HepG2 (cell line): Measurements from ENCODE around the gene CALD1.

Experiments
- CEBPB ChIP-seq: IDR thresholded peaks from 2 replicates; pipeline ENCODE4 v1.6.1; 2011; ENCODE audit warnings: low read depth, low read length, improper control_type of control experiment, borderline replicate concordance
- EZH2 ChIP-seq: conservative IDR thresholded peaks from 2 replicates; pipeline ENCODE4 v1.6.1; 2012; ENCODE audit warnings: mild to moderate bottlenecking, low read depth, low read length, moderate library complexity
- FLYWCH1 ChIP-seq: sonication (generic); formaldehyde crosslinking; IDR thresholded peaks from 2 replicates; pipeline ENCODE4 v1.8.1; 2023; ENCODE audit warnings: mild to moderate bottlenecking, missing genetic modification reagents
- GTF2F1 ChIP-seq: fragments of 150-350 bp; IDR thresholded peaks from 2 replicates; pipeline ENCODE4 v1.6.1; 2014; ENCODE audit warnings: low read length
- KDM5A ChIP-seq: fragments of 200-600 bp; sonication (generic); IDR thresholded peaks from 2 replicates; pipeline ENCODE4 v1.7.0; 2018; ENCODE audit warnings: antibody characterized with exemption, mild to moderate bottlenecking, low read length, borderline replicate concordance
- MEIS2 ChIP-seq: sonication (generic); formaldehyde crosslinking; IDR thresholded peaks from 2 replicates; pipeline ENCODE4 v1.9.0; 2021; ENCODE audit warnings: mild to moderate bottlenecking, missing genetic modification reagents
- POLR2AphosphoS5 ChIP-seq: IDR thresholded peaks from 2 replicates; pipeline ENCODE4 v1.6.1; 2012; ENCODE audit warnings: low read depth, low read length
- RFX5 ChIP-seq: IDR thresholded peaks from 2 replicates; pipeline ENCODE4 v1.6.1; 2011; ENCODE audit warnings: low read depth, low read length, improper control_type of control experiment
- ZMYM3 ChIP-seq: sonication (generic); formaldehyde crosslinking; IDR thresholded peaks from 2 replicates; pipeline ENCODE4 v1.5.1; 2020; ENCODE audit warnings: mild to moderate bottlenecking, missing genetic modification reagents
- ZNF12 ChIP-seq: sonication (generic); formaldehyde crosslinking; IDR thresholded peaks from 2 replicates; pipeline ENCODE4 v1.5.0; 2020; ENCODE audit warnings: missing genetic modification reagents
- TF ChIP-seq, protein P1 (sequence below): sonication (generic); formaldehyde crosslinking; IDR thresholded peaks from 2 replicates; pipeline ENCODE4 v1.5.0; 2020; ENCODE audit warnings: mild to moderate bottlenecking, missing genetic modification reagents, moderate library complexity

DNA sequence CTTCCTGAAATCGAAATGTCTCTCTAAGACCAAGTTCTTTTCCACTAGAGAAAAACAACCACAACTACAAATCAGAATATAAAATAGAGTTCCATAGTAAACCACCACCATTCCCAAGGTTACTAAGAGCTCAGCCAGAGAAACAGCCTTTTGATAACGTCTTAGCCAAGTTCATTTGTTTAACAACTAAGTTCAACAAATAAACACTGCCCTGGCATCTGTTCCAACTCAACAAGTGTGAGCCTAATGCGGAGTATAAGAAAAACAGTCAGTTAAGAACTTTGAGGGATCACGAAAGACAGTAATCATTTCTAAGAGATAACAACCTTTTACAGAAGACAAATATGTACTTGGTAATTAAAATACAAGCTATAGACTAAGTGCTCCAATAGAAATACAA, 77.3 kb downstream of the CALD1 start:
- TF ChIP-seq KDM5A (no peak), ZMYM3 (CRISPR knock-in tag) (no peak), POLR2AphosphoS5 (no peak), FLYWCH1 (no peak), CEBPB (no peak), RFX5 (no peak), ZNF12 (no peak), MEIS2 (CRISPR knock-in tag) (no peak), GTF2F1 (no peak), EZH2 (no peak)
- TF ChIP-seq, protein P1, sequence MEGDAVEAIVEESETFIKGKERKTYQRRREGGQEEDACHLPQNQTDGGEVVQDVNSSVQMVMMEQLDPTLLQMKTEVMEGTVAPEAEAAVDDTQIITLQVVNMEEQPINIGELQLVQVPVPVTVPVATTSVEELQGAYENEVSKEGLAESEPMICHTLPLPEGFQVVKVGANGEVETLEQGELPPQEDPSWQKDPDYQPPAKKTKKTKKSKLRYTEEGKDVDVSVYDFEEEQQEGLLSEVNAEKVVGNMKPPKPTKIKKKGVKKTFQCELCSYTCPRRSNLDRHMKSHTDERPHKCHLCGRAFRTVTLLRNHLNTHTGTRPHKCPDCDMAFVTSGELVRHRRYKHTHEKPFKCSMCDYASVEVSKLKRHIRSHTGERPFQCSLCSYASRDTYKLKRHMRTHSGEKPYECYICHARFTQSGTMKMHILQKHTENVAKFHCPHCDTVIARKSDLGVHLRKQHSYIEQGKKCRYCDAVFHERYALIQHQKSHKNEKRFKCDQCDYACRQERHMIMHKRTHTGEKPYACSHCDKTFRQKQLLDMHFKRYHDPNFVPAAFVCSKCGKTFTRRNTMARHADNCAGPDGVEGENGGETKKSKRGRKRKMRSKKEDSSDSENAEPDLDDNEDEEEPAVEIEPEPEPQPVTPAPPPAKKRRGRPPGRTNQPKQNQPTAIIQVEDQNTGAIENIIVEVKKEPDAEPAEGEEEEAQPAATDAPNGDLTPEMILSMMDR (CRISPR knock-in tag) = no peak
